ENCODE results near the gene LHX2. TPM values are rescaled to one million over a fixed set of nuclear protein-coding genes. Genes with fewer than 3 reads are reported as not detected.

Gene LHX2
- total RNA-seq, 2 donors from 2014 or later: not detected

GRCh38 chr9:124045830-124046177 is 34.2 kb downstream of the LHX2 start:
- TF ChIP-seq, protein P1, sequence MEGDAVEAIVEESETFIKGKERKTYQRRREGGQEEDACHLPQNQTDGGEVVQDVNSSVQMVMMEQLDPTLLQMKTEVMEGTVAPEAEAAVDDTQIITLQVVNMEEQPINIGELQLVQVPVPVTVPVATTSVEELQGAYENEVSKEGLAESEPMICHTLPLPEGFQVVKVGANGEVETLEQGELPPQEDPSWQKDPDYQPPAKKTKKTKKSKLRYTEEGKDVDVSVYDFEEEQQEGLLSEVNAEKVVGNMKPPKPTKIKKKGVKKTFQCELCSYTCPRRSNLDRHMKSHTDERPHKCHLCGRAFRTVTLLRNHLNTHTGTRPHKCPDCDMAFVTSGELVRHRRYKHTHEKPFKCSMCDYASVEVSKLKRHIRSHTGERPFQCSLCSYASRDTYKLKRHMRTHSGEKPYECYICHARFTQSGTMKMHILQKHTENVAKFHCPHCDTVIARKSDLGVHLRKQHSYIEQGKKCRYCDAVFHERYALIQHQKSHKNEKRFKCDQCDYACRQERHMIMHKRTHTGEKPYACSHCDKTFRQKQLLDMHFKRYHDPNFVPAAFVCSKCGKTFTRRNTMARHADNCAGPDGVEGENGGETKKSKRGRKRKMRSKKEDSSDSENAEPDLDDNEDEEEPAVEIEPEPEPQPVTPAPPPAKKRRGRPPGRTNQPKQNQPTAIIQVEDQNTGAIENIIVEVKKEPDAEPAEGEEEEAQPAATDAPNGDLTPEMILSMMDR (IDR thresholded peaks at IDR 0.05): no peak
- ATAC-seq (ENCODE audit: insufficient number of reproducible peaks, low FRiP score, low read depth): no peak

DNA sequence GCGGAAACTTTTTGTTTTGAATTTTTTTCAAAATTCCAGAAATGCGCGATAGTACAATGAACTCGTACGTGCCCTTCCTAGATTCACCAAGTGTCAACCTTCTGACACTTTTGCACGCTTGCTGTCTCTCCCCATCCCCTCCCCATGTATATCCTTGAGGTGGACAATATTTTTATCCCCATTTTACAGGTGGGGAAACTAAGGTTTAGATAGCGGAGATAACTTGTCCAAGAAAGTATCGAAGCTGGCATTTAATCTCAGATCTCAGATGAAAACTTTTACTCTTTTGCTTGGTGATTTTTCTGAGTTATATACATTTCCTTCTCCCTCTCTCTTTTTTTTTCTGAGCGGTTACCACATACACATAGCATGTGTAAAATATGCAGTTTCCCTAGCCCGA is 34.6 kb downstream of the LHX2 start:
- TF ChIP-seq, protein P1 (IDR thresholded peaks at IDR 0.05): no peak

More at GRCh38 chr9:124045830-124046177, 34.2 kb downstream of the LHX2 start:
- no peak for DNase-seq (ENCODE audit: low spot score)
- no peaks in the 10 kb centered on the region for H3K36me3 ChIP-seq
- H3K4me3 ChIP-seq: peak overlapping the region; percentile 69
- H3K27ac ChIP-seq: no peak overlapping the region
- no peaks in the 10 kb centered on the region for H3K9me3 ChIP-seq
- peaks cover 12 to 29% of the 10 kb centered on the region in 2 donors for H3K4me1 ChIP-seq (ENCODE audit: control insufficient read depth in 1 of 2, low read depth in 2 of 2)
- H3K27me3 ChIP-seq (replicated peaks; ENCODE audit: insufficient read depth): peaks cover 13% of the 10 kb centered on the region

DNA sequence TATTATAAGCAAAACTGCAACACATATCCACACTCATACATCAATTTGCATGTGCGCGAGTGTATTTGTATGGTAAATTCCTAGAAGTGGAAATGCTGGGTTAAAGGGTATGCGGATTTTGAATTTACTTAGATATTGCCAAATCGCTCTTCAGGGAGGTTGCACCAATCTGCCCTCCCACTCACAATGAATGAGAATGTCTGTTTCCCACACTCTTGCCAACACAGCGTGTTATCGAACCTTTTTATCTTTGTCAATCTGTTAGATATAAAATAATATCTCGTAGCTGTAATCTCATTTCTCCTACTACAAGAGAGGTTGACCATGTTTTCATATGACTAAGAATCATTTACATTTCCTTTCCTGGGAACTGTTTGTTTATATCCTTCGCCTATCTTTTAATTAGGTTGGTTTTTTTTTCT is 35.7 kb downstream of the LHX2 start:
- H3K27me3 ChIP-seq (replicated peaks; ENCODE audit: insufficient read depth): peaks cover 6% of the 10 kb centered on the region
- no peak overlapping the region for H3K4me3 ChIP-seq
- no peaks in the 10 kb centered on the region for H3K36me3 ChIP-seq
- no peaks in the 10 kb centered on the region for H3K9me3 ChIP-seq
- H3K4me1 ChIP-seq (ENCODE audit: control insufficient read depth in 1 of 2, low read depth in 2 of 2): peaks cover 12 to 15% of the 10 kb centered on the region in 2 donors
- H3K27ac ChIP-seq: no peak overlapping the region
- TF ChIP-seq, protein P1 (IDR thresholded peaks at IDR 0.05): no peak
- DNase-seq (ENCODE audit: low spot score): no peak
- ATAC-seq (ENCODE audit: insufficient number of reproducible peaks, low FRiP score, low read depth): no peak

More for the DNA sequence above, 34.6 kb downstream of the LHX2 start:
- Histone ChIP-seq H3K4me1 (ENCODE audit: control insufficient read depth in 1 of 2, low read depth in 2 of 2) (peaks cover 12 to 25% of the 10 kb centered on the region in 2 donors), H3K9me3 (no peaks in the 10 kb centered on the region), H3K4me3 (no peak overlapping the region), H3K27me3 (replicated peaks; ENCODE audit: insufficient read depth) (peaks cover 12% of the 10 kb centered on the region), H3K36me3 (no peaks in the 10 kb centered on the region), H3K27ac (no peak overlapping the region)
- DNase-seq (ENCODE audit: low spot score) (no peak), ATAC-seq (ENCODE audit: insufficient number of reproducible peaks, low FRiP score, low read depth) (no peak)

DNA sequence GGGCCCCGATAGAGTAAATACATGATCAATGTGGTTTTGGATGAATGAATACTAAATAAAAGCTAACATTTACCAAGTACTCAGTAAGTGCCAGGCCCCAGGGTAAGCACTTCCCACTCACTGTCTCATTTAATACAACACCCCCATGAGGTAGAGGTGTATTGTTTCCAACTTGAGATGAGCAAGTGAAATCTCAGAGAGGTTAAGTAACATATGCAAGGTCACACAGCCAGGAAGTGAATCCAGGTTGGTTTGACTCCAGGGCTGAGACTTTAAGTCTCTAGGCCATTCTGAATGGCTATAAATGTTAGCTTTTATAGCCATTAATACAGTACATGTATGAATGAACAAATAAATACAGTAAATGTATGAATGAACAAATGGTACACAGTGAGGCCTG is 39.4 kb downstream of the LHX2 start:
- no peaks in the 10 kb centered on the region for H3K9me3 ChIP-seq
- no peak overlapping the region for H3K4me3 ChIP-seq
- TF ChIP-seq, protein P1 (IDR thresholded peaks at IDR 0.05): no peak
- H3K27ac ChIP-seq: no peak overlapping the region
- H3K36me3 ChIP-seq: no peaks in the 10 kb centered on the region
- DNase-seq (ENCODE audit: low spot score) (no peak), ATAC-seq (ENCODE audit: insufficient number of reproducible peaks, low FRiP score, low read depth) (no peak)
- H3K4me1 ChIP-seq (ENCODE audit: control insufficient read depth in 1 of 2, low read depth in 2 of 2): no peaks in the 10 kb centered on the region
- H3K27me3 ChIP-seq (replicated peaks; ENCODE audit: insufficient read depth): no peaks in the 10 kb centered on the region

DNA sequence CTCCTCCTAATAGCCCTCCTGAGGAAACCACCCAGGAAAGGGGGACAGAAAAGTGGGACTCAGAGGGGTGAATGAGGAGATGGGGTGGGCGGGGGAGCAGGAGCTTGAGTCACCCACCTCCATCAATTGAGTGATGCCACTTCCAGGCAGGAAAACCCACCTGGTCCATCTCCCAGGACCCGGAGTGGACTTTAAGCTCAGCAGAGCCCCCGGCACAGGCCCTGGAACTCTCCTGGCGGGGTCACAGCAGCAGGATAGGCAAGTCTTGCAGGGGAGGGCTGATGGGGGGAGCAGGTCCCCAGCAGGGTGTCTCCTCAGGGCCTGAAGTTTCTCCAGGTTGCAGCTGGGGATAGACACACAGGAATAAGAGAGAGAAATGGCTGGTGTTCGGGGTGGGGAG is 40.8 kb downstream of the LHX2 start:
- no peaks in the 10 kb centered on the region for H3K27me3 ChIP-seq (replicated peaks; ENCODE audit: insufficient read depth)
- no peaks in the 10 kb centered on the region for H3K36me3 ChIP-seq
- no peaks in the 10 kb centered on the region for H3K9me3 ChIP-seq
- TF ChIP-seq, protein P1 (IDR thresholded peaks at IDR 0.05): no peak
- no peaks in the 10 kb centered on the region for H3K4me1 ChIP-seq (ENCODE audit: control insufficient read depth in 1 of 2, low read depth in 2 of 2)
- no peak overlapping the region for H3K27ac ChIP-seq
- H3K4me3 ChIP-seq: no peak overlapping the region
- ATAC-seq (ENCODE audit: insufficient number of reproducible peaks, low FRiP score, low read depth) (no peak), DNase-seq (ENCODE audit: low spot score) (no peak)

All from thoracic aorta (tissue), 2 donors.